Mucosa of stomach (tissue), 1 donor: ENCODE results near the gene CEP126.
A peak's percentile ranks its signal among the peaks of the same experiment; 100 is the strongest.

Source experiments
- H3K27me3 ChIP-seq: one replicate; pipeline ENCODE4 v1.7.0; 2013; ENCODE audit warnings: mild to moderate bottlenecking, low read length; ENCODE audit not compliant: control insufficient read depth, insufficient read depth
- H3K36me3 ChIP-seq: one replicate; pipeline ENCODE4 v1.7.0; 2013; ENCODE audit warnings: low read length; ENCODE audit not compliant: control insufficient read depth, insufficient read depth
- H3K4me1 ChIP-seq: one replicate; pipeline ENCODE4 v1.7.0; 2013; ENCODE audit warnings: mild to moderate bottlenecking, low read length; ENCODE audit not compliant: control insufficient read depth, insufficient read depth
- H3K4me3 ChIP-seq: one replicate; pipeline ENCODE4 v1.7.0; 2013; ENCODE audit warnings: low read length
- H3K9ac ChIP-seq: one replicate; pipeline ENCODE4 v1.7.0; 2013; ENCODE audit warnings: mild to moderate bottlenecking, low read length, moderate library complexity
- H3K9me3 ChIP-seq: one replicate; pipeline ENCODE4 v1.7.0; 2013; ENCODE audit warnings: mild to moderate bottlenecking, low read length, moderate library complexity; ENCODE audit not compliant: control insufficient read depth
- donor health status: Pancreatic carcinoma.

CEP126 gene

DNA sequence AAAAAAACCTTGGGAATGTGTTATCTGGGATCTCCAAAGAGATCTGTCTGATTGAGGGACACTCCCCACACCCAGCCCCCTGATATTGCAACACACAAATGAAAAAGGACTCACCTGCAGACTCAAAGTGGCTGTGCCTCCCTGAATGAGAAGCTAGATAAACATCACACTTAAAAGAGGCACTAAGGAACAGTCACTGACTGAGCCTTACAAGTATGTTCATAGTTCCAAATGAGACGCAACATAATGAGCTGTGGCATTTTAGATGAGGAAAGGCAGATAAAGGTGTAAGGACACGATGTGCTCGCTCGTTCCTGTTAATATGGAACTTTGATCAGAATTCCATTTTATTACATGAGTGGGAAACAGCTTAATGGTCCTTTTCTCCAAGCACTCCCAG, 111.4 kb downstream of the CEP126 start:
- Histone ChIP-seq H3K27me3 (peaks cover 5% of the 10 kb centered on the region), H3K4me1 (no peaks in the 10 kb centered on the region), H3K36me3 (no peaks in the 10 kb centered on the region), H3K9ac (no peak overlapping the region), H3K9me3 (no peaks in the 10 kb centered on the region), H3K4me3 (no peak overlapping the region)

DNA sequence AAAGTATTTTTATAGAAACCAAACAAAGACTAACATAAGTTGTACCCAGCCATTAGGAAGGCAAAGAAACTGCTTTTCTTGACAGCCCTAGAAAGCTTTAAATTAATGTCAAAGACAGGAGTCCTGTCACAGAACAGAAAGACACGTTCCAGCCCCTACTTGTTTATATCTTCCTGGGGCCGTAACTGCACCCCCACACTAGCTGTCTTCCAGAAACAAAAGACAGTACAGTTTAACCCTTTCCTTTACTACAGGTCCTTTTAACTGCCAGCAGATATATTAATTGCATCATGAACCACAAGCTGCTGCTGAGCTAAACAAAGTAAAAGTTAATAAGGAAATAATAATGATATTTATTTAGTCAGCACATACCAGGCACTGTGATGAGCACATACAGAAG, 112.1 kb downstream of the CEP126 start:
- Histone ChIP-seq H3K27me3 (peaks cover 5% of the 10 kb centered on the region), H3K4me3 (no peak overlapping the region), H3K4me1 (no peaks in the 10 kb centered on the region), H3K9ac (no peak overlapping the region), H3K9me3 (no peaks in the 10 kb centered on the region), H3K36me3 (no peaks in the 10 kb centered on the region)

DNA sequence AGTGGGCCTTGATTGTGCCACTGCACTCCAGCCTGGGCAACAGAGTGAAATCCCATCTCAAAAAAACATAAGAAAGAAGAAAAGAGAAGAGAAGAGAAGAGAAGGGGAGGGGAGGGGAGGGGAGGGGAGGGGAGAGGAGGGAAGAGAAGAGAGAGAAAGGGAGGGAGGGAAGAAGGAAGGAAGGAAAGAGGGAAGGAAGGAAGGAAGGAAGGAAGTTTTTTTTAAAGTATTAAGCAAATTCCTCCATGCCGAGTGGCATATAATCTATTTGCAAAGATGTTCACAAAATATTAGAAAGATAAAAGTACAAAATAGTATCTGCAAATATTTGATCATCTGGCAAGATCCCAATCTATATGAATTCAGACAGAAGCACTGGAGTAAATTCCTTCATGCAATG, 121.9 kb downstream of the CEP126 start:
- H3K36me3 ChIP-seq, result no peaks in the 10 kb centered on the region
- H3K27me3 ChIP-seq, result no peaks in the 10 kb centered on the region
- H3K4me3 ChIP-seq, result no peak overlapping the region
- no peaks in the 10 kb centered on the region for H3K4me1 ChIP-seq
- no peaks in the 10 kb centered on the region for H3K9me3 ChIP-seq
- no peak overlapping the region for H3K9ac ChIP-seq

DNA sequence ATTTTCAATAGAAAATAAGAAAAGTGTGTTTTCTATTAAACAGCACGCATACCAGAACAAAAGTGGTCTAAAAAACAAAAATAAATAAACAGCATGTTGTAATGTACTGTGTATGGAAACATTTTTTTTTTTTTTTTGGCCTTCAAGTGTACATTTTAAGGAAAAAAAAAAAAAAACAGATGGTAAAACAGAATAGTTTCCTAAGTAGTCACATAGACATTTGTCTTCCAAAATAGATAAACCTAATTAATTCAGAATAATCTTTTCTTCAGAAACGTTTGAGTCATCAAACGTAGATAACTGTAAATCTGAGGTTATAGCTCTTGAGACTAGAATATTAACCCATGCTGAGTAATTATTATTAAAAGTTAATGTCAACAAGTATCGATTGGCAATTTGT, 132.0 kb downstream of the CEP126 start:
- Histone ChIP-seq H3K9me3 (no peaks in the 10 kb centered on the region), H3K4me1 (no peaks in the 10 kb centered on the region), H3K9ac (peak overlapping the region; percentile 47), H3K4me3 (peak overlapping the region; percentile 27), H3K36me3 (no peaks in the 10 kb centered on the region), H3K27me3 (no peaks in the 10 kb centered on the region)

DNA sequence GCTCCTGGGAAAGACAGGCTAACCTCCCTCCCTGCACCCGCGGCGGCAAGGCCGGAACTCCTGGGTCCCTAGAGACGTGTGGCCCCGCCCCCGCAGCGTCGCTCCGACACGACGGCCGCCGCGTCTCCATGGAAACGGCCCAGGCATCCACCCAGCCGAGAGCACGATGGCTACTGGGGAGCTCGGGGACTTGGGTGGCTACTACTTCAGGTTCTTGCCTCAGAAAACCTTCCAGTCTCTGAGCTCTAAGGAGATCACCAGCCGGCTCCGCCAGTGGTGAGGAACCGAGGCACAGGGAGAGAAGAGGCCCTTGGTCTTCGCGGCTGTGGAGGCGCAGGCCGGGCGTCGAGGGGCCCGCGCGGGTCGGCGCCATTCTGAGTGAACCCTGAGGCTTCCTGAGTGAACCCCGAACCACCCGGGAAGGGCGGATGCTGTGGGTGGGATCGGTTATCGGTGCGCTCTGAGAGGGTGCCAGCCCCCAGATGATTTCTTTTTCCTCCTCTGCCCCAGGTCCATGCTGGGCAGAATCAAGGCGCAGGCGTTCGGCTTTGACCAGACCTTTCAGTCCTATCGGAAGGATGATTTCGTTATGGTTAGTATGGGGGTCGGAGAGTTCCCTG, 132.6 kb downstream of the CEP126 start, which contains the start of gene CFAP300:
TSS of gene CFAP300 (plus strand) at position 133 of the 620 bp plus-strand sequence. CDS start at position 167, 34 bp downstream.
- peak within 1 kb of the TSS; percentile 47 for H3K9ac ChIP-seq

More for the DNA sequence above, 132.6 kb downstream of the CEP126 start, which contains the start of gene CFAP300:
- no peaks in the 10 kb centered on the region for H3K9me3 ChIP-seq
- H3K4me3 ChIP-seq, result peak within 1 kb of the TSS; percentile 27
- no peaks in the 10 kb centered on the region for H3K27me3 ChIP-seq
- H3K4me1 ChIP-seq, result no peaks in the 10 kb centered on the region
- H3K36me3 ChIP-seq, result no peaks in the 10 kb centered on the region
